Measurements from ENCODE around the gene RPL19. TPM values are rescaled to one million over a fixed set of nuclear protein-coding genes. Genes with fewer than 3 reads are reported as not detected.
A peak's percentile ranks its signal among the peaks of the same experiment; 100 is the strongest.

RPL19 gene
- 4,123 and 4,721 TPM in 2 replicates for total RNA-seq (2014; rRNA removed; shearing (Covaris generic); ENCODE audit: low replicate concordance)

GRCh38 chr17:39200070-39200879, at the start of gene RPL19:
Gene RPL19, plus strand, starts transcription at chr17:39200283. Its CDS starts 62 bp downstream, at chr17:39200345.
- DNase-seq, result peak; percentile 74
- Histone ChIP-seq H3K4me3 (peak within 1 kb of the TSS; percentile 81), H3K9me3 (no peaks in the 10 kb centered on the region), H3K36me3 (peaks cover 51% of the 10 kb centered on the region), H3K27me3 (no peaks in the 10 kb centered on the region)

GRCh38 chr17:39150795-39151149, 49.3 kb upstream of the RPL19 start:
- Histone ChIP-seq H3K9me3 (no peaks in the 10 kb centered on the region), H3K27me3 (no peaks in the 10 kb centered on the region), H3K4me3 (no peak overlapping the region), H3K36me3 (0 out of 2 replicates have a peak, but pooled peaks cover 2% of the 10 kb centered on the region)
- no peak for DNase-seq

DNA sequence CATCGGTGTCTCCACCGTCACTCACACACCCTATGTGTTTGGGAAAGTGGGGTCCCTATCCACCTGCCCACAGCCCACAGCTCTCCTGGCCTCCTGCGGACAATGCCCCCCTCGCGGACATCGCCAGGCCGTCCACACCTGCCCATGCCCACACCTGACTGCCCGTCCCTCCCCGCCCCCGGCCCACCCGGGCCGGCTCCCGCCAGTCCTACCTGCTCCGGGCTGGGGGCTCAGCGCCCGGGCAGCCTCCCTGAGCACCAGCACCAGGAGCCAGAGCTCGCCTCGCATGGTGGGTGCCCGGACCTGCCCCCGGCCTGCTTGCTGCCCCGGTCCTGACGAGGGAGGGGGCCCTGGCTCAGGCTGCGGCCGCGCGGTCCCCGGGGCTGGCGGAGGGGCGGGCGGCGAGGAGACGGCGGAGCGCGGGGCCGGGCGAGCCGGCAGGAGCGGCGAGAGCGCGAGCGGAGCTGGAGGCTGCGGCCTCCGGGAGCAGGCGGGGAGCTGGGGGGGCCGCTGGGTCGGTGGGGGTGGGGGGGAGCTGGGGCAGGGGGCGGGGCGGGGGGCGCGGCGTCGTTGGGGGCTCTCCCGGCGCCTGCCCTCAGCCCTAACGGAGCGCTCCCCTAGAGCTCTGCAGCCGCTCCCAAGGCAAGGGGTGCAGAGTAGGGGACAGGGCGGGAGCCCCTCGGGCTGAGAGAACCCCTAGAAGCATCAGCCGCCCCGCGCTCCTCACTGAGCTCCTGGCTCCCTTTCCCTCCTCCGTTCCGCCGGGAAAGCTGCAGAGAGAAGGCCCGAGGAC, 48.7 kb upstream of the RPL19 start, which contains the start of gene PLXDC1:
TSS of gene PLXDC1 (minus strand) at position 488 of the 793 bp plus-strand sequence. CDS start at position 288, 200 bp downstream.
- no peaks in the 10 kb centered on the region for H3K9me3 ChIP-seq
- 0 out of 2 replicates have a peak, but pooled peaks cover 2% of the 10 kb centered on the region for H3K36me3 ChIP-seq
- no peak for DNase-seq
- H3K4me3 ChIP-seq, result no peak within 1 kb of the TSS
- no peaks in the 10 kb centered on the region for H3K27me3 ChIP-seq

DNA sequence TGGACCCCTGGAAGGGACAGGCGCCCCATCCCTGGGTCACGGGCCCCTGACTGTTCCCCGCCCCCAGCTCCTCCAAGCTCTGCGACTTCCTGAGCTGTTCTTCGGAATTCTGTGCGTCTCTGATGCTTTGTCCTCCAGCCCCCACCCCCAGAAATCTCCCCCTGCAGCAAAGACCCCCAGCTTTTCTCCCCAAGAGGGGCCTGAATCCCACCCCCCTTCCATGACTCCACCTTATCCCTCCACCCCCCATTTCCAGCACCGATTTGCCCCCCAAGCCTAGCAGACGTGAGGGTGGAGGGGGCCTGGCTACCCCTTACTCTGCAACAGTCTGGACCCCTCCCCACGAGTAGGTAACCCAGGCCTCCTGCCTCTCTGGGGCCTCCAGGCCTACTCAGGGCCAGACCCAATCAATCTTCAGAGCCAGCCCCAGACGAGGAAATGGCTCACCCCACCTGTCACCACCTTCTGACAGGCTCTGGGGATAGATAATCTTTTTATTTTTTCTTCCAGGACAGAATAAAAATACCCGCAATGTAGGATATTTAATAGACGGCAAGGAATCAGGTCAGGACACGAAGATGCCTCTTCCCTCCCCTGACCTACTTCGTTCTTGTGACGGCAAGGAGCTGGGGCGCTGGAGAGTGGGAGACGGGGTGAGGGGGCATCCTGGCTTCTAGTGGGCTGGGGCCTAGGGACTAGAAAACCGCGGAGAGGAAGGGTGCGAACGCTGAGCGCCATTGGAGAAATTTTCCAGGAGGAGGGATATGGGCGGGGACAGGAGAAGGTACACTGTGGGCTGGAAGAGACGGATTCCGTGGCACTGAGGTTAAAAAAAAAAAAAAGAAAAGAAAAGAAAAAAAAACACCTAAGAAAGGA, 47.9 kb upstream of the RPL19 start:
- Histone ChIP-seq H3K27me3 (0 out of 2 replicates have a peak, but pooled peaks cover 2% of the 10 kb centered on the region), H3K4me3 (peak overlapping the region; percentile 74; the same call in 1 of the 2 replicates), H3K36me3 (0 out of 2 replicates have a peak, but pooled peaks cover 2% of the 10 kb centered on the region), H3K9me3 (no peaks in the 10 kb centered on the region)
- no peak for DNase-seq

GRCh38 chr17:39153599-39154051, 46.5 kb upstream of the RPL19 start:
- Histone ChIP-seq H3K9me3 (no peaks in the 10 kb centered on the region), H3K4me3 (peak overlapping the region; percentile 74), H3K36me3 (0 out of 2 replicates have a peak, but pooled peaks cover 2% of the 10 kb centered on the region), H3K27me3 (0 out of 2 replicates have a peak, but pooled peaks cover 2% of the 10 kb centered on the region)
- peak; percentile 79 for DNase-seq

- Histone ChIP-seq H3K9me3 (no peaks in the 10 kb centered on the region), H3K4me3 (peak overlapping the region; percentile 74), H3K36me3 (0 out of 2 replicates have a peak, but pooled peaks cover 2% of the 10 kb centered on the region), H3K27me3 (0 out of 2 replicates have a peak, but pooled peaks cover 2% of the 10 kb centered on the region)
- no peak for DNase-seq
Measured at GRCh38 chr17:39155654-39156053, 44.4 kb upstream of the RPL19 start.

GRCh38 chr17:39156491-39156890, 43.6 kb upstream of the RPL19 start:
- H3K27me3 ChIP-seq, result 0 out of 2 replicates have a peak, but pooled peaks cover 2% of the 10 kb centered on the region
- 0 out of 2 replicates have a peak, but pooled peaks cover 2% of the 10 kb centered on the region for H3K36me3 ChIP-seq
- no peaks in the 10 kb centered on the region for H3K9me3 ChIP-seq
- H3K4me3 ChIP-seq, result no peak overlapping the region
- no peak for DNase-seq

GRCh38 chr17:39158623-39159022, 41.5 kb upstream of the RPL19 start:
- DNase-seq, result no peak
- Histone ChIP-seq H3K4me3 (no peak overlapping the region), H3K9me3 (no peaks in the 10 kb centered on the region), H3K27me3 (0 out of 2 replicates have a peak, but pooled peaks cover 2% of the 10 kb centered on the region), H3K36me3 (no peaks in the 10 kb centered on the region)

- DNase-seq, result no peak
- Histone ChIP-seq H3K27me3 (0 out of 2 replicates have a peak, but pooled peaks cover 4% of the 10 kb centered on the region), H3K4me3 (no peak overlapping the region), H3K36me3 (no peaks in the 10 kb centered on the region), H3K9me3 (no peaks in the 10 kb centered on the region)
Measured at GRCh38 chr17:39161962-39162361, 38.1 kb upstream of the RPL19 start.

DNA sequence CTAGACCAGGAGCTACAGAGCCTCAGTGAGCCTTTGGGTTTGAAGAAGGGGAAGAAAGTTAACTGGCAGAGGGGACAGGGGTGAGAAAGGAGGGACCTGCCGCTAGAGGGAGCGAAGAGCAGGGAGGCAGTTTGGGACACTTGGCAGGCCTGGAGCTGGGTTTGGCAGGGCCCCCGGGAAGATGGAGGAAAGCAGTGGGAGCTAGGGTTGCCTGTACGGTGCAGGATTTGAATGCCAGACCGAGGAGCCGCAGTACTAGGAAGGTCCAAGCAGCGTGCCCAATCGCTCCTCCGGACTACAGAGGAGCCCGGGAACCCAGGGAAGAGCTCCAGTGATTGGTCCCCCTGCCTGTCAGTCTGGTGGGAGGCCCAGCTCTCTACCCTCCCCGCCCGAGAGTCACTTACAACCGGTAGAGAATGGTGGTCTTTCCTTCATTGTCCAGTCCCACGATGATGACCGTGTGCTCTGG, 35.4 kb upstream of the RPL19 start:
- Histone ChIP-seq H3K36me3 (no peaks in the 10 kb centered on the region), H3K4me3 (peak overlapping the region; percentile 8; the same call in 1 of the 2 replicates), H3K27me3 (0 out of 2 replicates have a peak, but pooled peaks cover 2% of the 10 kb centered on the region), H3K9me3 (peaks cover 5% of the 10 kb centered on the region)
- DNase-seq, result peak; percentile 87

GRCh38 chr17:39165178-39165840, 34.8 kb upstream of the RPL19 start:
- Histone ChIP-seq H3K4me3 (no peak overlapping the region), H3K9me3 (peaks cover 5% of the 10 kb centered on the region), H3K36me3 (no peaks in the 10 kb centered on the region), H3K27me3 (0 out of 2 replicates have a peak, but pooled peaks cover 2% of the 10 kb centered on the region)
- DNase-seq, result no peak

DNA sequence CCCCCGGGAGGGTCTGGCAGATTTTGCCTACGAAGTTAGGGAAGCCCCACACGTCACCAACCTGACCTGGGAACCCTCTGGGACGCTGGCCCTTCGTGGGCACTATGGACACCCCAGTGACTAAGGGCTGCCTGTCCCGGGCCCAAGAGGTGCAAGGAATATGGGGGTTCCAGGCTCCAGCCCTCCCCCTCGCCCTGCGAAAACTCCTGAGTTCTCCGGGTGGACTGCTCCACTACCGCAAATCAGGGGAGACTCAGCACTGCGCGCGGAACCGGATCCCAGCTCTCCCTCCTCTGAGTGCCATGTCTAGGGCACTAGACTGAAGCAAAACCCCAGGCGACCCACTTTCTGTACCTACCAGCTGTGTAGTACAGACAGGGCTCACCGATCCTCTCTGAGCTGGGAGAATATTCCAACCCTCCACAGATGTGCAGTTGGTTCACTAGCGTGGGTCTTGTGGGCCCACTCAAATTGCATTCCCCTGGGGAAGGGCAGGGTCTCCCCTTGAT, 34.2 kb upstream of the RPL19 start, which contains the start of gene ARL5C:
TSS of gene ARL5C (minus strand) at position 321 of the 509 bp plus-strand sequence. CDS start 401 bp downstream, outside the sequence.
- DNase-seq, result no peak
- H3K9me3 ChIP-seq, result peaks cover 5% of the 10 kb centered on the region
- H3K4me3 ChIP-seq, result no peak within 1 kb of the TSS
- no peaks in the 10 kb centered on the region for H3K36me3 ChIP-seq
- H3K27me3 ChIP-seq, result 0 out of 2 replicates have a peak, but pooled peaks cover 2% of the 10 kb centered on the region

DNA sequence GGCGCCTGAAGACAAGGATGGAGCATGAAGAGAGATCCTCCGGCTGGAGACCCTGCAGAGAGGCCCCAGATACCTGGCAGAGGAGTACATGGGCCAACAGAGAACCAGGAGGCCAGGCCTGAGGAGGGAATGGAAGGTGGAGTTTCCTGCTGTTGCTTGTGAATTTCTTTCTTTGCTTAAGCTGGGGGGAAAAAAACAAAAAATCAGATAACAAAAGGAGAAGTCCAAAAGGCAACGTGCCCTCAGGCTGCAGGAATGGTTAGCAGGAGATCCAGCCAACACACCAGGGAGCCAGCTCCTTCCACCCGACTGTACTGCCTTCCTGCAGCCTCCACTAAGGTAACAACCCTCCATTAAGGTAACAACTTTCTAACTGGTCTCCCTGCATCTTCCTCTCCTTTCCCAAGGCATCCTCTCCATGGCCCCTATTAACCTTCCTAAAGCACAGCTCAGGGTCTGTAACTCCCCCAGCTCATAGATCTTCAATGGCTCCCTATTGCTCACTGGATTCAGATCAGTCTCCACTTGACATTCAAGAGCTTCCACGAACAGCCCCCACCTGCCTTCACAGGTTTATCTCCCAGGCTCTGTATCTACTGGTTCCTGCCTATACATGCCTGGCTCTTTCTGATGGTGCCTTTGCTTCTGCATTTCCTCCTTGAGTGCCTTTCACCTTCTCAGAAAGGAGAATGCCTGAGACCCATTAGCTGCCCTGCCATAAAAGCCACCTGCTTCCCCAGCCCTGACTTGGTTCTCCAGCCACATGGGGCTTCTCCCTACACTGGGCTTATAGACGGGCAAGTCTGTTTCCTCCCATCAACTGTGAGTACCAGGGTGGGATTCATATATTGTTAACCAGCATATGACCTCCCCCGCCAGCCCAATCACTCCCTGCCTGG, 33.4 kb upstream of the RPL19 start:
- Histone ChIP-seq H3K9me3 (peaks cover 5% of the 10 kb centered on the region), H3K36me3 (no peaks in the 10 kb centered on the region), H3K4me3 (no peak overlapping the region), H3K27me3 (0 out of 2 replicates have a peak, but pooled peaks cover 2% of the 10 kb centered on the region)
- no peak for DNase-seq

DNA sequence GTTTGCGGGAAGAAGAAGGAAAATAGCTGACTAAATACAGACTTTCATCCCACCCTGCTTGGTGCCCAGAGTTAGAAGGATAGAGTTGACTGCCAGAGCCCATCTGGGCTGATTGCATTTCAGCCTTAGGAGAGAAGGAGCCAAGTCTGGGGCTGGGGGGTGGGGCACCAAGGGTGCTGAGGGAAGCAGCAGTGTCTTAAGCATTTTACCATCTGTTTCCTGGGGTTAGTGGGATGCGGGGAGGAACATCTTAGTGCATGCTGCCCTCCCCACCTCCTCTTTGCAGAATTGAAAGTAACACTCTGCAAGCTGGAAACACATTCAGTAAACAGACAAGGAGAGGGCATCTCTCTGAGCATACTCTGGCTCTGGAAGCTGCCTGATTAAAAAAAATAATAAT, 32.6 kb upstream of the RPL19 start:
- 0 out of 2 replicates have a peak, but pooled peaks cover 2% of the 10 kb centered on the region for H3K27me3 ChIP-seq
- H3K4me3 ChIP-seq, result no peak overlapping the region
- peaks cover 5% of the 10 kb centered on the region for H3K9me3 ChIP-seq
- DNase-seq, result no peak
- H3K36me3 ChIP-seq, result no peaks in the 10 kb centered on the region

Measured in MG63 (cell line).